ENCODE measurements around the gene LRRN4.

LRRN4 gene

DNA sequence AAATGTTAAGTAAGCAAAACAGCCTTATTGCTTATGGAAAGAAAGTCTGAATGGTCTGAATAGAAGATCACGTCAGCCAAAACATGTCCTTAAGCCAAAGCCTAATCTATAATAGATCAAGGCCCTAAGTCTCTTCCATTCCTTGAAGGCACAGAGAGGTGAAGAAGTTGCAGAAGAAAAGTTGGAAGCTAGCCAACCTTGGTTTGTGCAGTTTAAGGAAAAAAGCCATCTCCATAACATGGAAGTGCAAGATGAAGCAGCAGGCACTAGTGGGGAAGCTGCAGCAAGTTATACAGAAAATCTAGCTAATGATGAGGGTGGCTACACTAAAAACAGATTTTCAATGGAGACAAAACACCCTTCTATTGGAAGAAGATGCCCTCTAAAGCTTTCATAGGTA, 29.1 kb downstream of the LRRN4 start:
- no peak for DNase-seq
- H3K27ac Mint-ChIP-seq, result peak overlapping the region in 1 of 2 donors; percentile 19
- peaks cover 4 to 7% of the 10 kb centered on the region in 2 donors for H3K9me3 Mint-ChIP-seq
- H3K27me3 Mint-ChIP-seq, result no peaks in the 10 kb centered on the region
- H3K4me3 Mint-ChIP-seq, result no peak overlapping the region
- H3K4me1 Mint-ChIP-seq, result peaks cover 25% of the 10 kb centered on the region
- no peak for ATAC-seq

DNA sequence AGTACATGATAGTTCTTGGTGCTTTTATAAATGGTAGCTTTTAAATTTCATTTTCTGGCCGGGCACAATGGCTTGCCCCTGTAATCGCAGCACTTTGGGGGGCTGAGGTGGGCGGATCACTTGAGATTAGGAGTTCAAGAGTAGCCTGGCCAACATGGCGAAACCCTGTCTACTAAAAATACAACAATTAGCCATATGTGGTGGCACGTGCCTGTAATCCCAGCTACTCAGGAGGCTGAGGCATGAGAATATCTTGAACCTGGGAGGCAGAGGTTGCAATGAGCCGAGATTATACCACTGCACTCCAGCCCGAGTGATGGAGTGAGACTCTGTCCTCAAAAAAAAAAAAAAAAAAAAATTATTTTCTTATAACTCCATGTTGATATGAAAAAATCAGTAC, 36.0 kb downstream of the LRRN4 start:
- no peak overlapping the region for H3K4me3 Mint-ChIP-seq
- no peak for DNase-seq
- no peak overlapping the region for H3K27ac Mint-ChIP-seq
- peaks cover 22% of the 10 kb centered on the region for H3K4me1 Mint-ChIP-seq
- no peaks in the 10 kb centered on the region for H3K9me3 Mint-ChIP-seq
- H3K27me3 Mint-ChIP-seq, result no peaks in the 10 kb centered on the region
- ATAC-seq, result no peak

DNA sequence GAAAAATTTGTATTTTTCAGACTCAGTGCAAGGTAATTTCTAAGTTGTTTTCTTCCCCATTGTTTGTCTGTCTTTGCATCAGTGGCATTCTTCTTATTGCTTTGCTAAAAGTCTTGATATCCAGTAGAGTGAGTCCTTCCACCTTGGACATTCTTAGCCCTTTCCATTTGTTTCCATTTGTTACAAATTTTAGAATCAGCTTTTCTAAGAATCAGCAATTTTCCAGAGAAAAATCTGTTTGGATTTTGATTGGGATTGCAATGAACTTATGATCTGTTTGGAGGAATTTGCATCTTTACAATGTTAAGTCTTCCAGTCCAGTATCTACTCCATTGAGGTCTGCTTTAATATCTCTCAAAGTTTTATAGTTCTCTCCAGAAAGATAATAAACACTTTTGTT, 36.4 kb downstream of the LRRN4 start:
- Mint-ChIP-seq H3K4me1 (peaks cover 23% of the 10 kb centered on the region), H3K9me3 (no peaks in the 10 kb centered on the region), H3K27ac (no peak overlapping the region), H3K4me3 (no peak overlapping the region), H3K27me3 (no peaks in the 10 kb centered on the region)
- DNase-seq (no peak), ATAC-seq (no peak)

DNA sequence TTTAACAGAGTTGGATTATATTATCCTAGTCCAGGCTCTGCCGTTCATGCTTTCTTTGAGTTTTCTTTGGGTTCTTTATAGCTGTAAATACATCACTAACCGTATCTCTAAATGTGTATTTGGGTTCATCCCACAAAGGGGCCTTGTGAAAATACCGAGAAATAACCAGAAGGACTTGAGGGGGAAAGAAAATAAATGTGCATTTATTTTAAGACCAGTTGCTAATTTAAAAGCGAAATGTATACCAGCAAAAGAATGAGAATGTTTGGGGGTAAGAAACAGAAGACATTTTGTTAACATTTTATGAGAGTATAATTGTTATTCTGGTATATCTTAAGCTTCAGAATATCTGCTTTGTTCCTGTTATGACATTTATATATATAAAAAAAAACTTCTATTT, 38.9 kb downstream of the LRRN4 start:
- Mint-ChIP-seq H3K27me3 (no peaks in the 10 kb centered on the region), H3K4me3 (no peak overlapping the region), H3K27ac (no peak overlapping the region), H3K4me1 (peaks cover 21% of the 10 kb centered on the region), H3K9me3 (no peaks in the 10 kb centered on the region)
- DNase-seq (no peak), ATAC-seq (no peak)

DNA sequence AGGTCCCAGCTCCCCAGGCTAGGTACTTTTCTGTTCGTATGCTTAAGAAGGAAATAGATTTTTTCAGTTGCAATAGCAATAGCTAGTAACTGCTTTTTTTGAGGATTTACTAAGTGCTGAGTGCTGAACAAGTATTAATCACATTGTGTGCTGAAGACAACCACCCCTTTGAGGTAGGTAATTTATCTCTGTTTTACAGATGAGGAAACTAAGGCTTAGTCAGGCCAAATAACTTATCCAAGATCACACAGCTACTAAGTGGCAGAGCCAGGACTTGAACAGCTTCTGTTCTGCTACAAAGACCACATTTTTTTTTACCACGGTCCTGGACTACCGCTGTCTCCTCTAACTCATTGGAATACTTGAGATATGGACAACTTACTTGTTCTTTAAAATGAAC, 39.8 kb downstream of the LRRN4 start:
- peaks cover 21% of the 10 kb centered on the region for H3K4me1 Mint-ChIP-seq
- no peak overlapping the region for H3K27ac Mint-ChIP-seq
- no peak overlapping the region for H3K4me3 Mint-ChIP-seq
- no peaks in the 10 kb centered on the region for H3K9me3 Mint-ChIP-seq
- DNase-seq (no peak), ATAC-seq (no peak)
- H3K27me3 Mint-ChIP-seq, result no peaks in the 10 kb centered on the region

DNA sequence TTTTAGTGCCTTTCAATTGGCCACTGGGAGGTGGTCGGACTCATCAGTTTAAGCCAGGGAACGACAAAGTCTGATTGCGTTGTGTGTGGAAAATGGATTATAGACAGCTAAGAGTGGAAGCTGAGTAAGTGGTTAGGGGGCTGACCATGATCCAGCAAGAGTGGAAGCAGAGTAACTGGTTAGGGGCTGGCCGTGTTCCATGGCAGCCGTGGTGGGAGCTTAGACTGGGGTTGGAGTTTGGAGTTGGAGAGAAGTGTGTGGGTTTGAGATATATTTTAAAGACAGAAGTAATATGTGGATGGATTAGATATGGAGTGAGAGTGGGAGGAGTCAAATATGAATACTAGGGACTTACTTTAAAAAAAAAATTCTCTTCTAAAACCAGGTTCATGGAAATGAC, 41.7 kb downstream of the LRRN4 start:
- DNase-seq (no peak), ATAC-seq (no peak)
- Mint-ChIP-seq H3K27me3 (no peaks in the 10 kb centered on the region), H3K9me3 (no peaks in the 10 kb centered on the region), H3K4me1 (peaks cover 31% of the 10 kb centered on the region), H3K4me3 (no peak overlapping the region), H3K27ac (peak overlapping the region in 1 of 2 donors; percentile 70)

DNA sequence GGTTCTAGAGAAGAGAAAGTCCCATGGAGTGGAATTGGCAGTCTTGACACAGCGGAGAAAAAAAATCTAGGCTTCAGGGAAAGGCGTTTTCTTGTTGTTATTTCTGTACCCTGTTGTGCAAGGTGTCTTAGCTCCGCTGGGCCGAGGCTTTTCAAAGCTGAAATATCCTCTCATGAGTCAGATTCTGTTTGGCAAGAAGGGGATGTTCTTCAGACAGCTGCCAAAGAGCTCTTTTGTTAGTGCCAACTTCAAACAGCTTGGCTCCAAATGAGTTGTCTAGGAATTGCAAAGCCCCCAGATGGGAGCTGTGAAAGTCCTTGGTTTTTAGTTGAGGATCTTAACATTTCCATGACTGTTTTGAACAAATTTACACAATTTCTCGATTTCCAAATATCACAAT, 45.6 kb downstream of the LRRN4 start:
- H3K9me3 Mint-ChIP-seq, result no peaks in the 10 kb centered on the region
- peak overlapping the region in 1 of 2 donors; percentile 13 for H3K27ac Mint-ChIP-seq
- H3K4me3 Mint-ChIP-seq, result peak overlapping the region; percentile 68 to 95
- H3K27me3 Mint-ChIP-seq, result no peaks in the 10 kb centered on the region
- no peak for DNase-seq
- no peak for ATAC-seq
- peaks cover 40% of the 10 kb centered on the region for H3K4me1 Mint-ChIP-seq

DNA sequence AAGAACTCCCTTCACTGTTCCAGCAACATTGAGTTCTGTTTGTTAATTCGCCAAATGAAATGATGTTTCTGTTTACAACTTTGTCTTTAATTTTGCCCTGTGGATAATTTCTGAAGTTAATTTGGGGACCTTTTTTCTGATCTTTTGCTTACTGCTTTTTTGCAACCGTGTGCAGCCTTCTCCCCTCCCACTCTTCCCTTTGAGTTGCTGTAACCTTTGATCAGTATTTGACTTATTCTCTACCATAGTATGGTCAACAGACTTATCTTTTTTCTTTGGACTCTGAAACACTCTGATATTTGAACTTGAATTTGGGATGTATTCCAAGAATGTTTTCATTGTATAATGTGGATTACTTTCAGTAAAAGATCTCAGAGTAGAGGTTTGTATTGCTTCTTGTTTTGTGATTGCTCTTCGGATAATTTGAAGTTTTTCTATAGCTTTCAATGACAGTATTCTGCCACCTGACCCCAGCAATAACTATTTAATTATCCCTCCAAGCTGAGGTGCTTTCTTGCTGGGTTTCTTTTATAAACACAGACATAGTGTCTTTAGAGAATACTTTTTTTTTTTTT, 46.2 kb downstream of the LRRN4 start:
- DNase-seq (no peak), ATAC-seq (no peak)
- peak overlapping the region; percentile 68 to 95 for H3K4me3 Mint-ChIP-seq
- H3K27ac Mint-ChIP-seq, result peak overlapping the region in 1 of 2 donors; percentile 29
- peaks cover 38% of the 10 kb centered on the region for H3K4me1 Mint-ChIP-seq
- H3K9me3 Mint-ChIP-seq, result no peaks in the 10 kb centered on the region
- H3K27me3 Mint-ChIP-seq, result no peaks in the 10 kb centered on the region

DNA sequence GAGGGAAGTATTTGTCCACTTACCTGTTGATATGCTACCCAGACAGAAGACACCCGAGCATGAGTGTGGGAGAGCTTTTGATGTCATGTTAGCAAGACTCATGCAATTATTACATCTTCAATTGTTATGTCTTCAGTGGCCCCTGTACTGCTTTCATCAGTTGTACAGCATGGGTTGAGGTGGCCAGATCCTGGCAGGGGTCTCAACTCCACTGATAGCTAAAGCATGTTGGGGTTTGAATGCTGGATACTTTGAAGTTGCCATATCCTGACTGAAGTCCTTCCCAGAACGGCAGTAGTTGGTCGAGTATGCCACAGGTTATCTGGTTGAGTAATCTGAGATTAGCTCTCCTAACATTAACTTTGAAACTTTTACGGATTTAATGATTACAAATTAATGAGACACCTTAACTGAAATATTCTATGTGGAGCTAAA, 46.7 kb downstream of the LRRN4 start:
- Mint-ChIP-seq H3K27me3 (no peaks in the 10 kb centered on the region), H3K4me3 (peak overlapping the region; percentile 68 to 95), H3K4me1 (peaks cover 33% of the 10 kb centered on the region), H3K27ac (peak overlapping the region; percentile 34 to 96), H3K9me3 (no peaks in the 10 kb centered on the region)
- ATAC-seq (no peak), DNase-seq (no peak)

DNA sequence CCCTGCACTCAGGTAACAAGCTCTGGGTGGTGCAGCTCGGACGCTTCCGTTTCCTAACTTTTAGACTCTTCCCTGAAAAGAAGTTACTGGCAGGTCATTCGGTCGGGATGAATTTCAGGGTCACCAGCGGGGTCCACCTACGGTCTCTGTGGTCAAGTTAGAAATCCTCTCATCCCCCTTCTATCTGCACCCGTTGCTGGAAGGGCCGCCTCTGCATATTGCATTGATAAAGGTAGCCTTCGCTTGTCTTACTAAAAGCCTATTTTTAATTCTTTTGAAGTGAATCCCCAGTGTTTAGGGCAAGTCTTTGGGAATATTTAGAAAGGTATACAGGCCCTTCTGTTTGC, 47.3 kb downstream of the LRRN4 start:
- no peak for DNase-seq

DNA sequence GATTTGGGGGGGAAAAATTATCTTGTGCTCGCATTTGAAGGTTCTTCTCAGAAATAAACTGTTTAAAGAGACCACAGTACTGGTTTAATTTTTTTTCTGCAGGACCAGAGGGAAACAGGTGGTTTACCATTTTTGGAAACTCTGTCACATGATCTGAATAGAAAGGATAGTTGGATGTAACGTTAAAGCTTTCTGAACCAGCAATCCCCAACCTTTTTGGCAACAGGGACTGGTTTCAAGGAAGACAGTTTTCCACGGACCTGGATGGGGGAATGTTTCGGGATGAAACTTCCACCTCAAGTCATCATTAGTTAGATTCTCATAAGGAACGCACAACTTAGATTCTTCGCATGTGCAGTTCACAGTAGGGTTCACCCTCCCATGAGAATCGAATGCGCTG, 53.0 kb downstream of the LRRN4 start:
- no peak overlapping the region for H3K4me3 Mint-ChIP-seq
- no peaks in the 10 kb centered on the region for H3K27me3 Mint-ChIP-seq
- no peaks in the 10 kb centered on the region for H3K9me3 Mint-ChIP-seq
- peaks cover 38% of the 10 kb centered on the region for H3K4me1 Mint-ChIP-seq
- H3K27ac Mint-ChIP-seq, result peak overlapping the region in 1 of 2 donors; percentile 27
- ATAC-seq (no peak), DNase-seq (no peak)

More for the DNA sequence above, 47.3 kb downstream of the LRRN4 start:
- Mint-ChIP-seq H3K4me1 (peaks cover 31% of the 10 kb centered on the region), H3K27me3 (no peaks in the 10 kb centered on the region), H3K9me3 (no peaks in the 10 kb centered on the region), H3K27ac (peak overlapping the region; percentile 95 to 96), H3K4me3 (peak overlapping the region; percentile 90 to 95)
- ATAC-seq, result no peak

DNA sequence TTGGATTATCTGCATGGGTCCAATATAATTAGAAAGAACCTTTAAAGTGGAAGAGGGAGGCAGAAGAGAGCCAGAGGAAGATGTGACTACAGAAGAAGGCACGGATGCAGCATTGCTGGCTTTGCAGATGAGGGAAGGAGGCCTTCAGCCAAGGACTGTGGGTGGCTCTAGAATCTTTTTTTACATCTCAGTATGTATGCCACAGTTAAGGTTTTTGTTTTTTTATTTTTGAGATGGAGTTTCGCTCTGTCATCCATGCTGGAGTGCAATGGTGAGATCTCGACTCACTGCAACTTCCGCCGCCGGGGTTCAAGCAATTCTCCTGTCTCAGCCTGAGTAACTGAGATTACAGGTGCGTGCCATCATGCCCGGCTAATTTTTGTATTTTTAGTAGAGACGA, 54.1 kb downstream of the LRRN4 start:
- H3K4me3 Mint-ChIP-seq, result no peak overlapping the region
- DNase-seq (no peak), ATAC-seq (no peak)
- peaks cover 41% of the 10 kb centered on the region for H3K4me1 Mint-ChIP-seq
- no peak overlapping the region for H3K27ac Mint-ChIP-seq
- H3K27me3 Mint-ChIP-seq, result no peaks in the 10 kb centered on the region
- H3K9me3 Mint-ChIP-seq, result no peaks in the 10 kb centered on the region

DNA sequence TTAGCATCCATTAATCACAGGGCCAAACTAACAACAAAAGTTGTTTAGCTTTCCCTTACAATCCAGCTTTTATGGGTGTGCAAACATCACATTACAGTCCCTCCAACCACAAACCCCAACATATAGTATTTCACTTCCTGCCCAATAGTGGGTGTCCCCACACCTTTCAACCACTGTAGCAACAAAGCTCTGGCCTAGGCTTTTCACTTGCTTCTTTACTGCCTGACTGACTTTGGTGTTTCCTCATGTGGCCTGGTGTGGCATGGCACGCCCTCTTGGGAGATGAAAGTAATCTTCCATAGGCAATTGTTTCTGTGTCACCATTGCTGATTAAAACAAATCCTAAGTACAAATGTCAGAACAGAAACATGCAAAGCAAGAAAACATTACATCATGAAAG, 57.1 kb downstream of the LRRN4 start:
- no peak overlapping the region for H3K4me3 Mint-ChIP-seq

DNA sequence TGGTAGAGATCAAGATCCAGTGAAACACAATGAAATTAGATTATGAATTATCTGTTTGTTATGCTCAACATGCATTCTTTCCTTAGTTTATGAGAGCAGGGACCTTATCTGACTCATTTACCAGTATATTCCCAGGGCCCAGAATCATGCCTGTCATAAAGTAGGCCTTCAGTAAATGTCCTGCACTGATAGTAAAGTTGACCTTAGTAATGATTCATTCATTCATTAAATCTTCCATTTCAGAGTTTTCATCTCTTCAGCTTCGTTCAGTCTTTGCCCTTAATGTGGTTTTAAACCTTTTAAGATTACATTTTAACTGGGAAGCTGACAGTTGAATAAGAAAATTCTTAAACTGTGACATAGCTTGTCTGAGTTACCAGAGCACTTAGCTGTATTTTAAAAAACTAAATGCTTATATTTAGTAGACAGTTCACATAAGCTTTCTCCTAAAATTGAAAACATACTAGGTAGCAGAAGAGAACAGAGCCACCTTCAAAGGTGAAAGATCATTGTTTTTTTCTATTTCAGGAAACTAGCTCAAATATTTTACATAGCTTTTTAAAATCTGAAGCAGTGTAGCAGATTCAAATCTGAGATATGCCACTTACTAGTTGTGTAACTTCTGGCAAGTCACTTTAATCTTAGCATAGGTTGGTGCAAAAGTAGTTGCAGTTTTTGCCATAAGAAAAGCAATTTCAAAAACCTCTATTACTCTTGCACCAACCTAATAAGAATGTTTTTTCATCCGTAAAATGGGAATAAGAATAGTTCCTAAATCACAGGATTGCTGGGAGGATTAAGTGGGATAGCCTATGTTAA, 62.0 kb downstream of the LRRN4 start:
- Mint-ChIP-seq H3K27me3 (no peaks in the 10 kb centered on the region), H3K9me3 (no peaks in the 10 kb centered on the region), H3K4me1 (peaks cover 15% of the 10 kb centered on the region), H3K27ac (no peak overlapping the region), H3K4me3 (no peak overlapping the region)
- DNase-seq, result no peak
- ATAC-seq, result no peak

More for the DNA sequence above, 57.1 kb downstream of the LRRN4 start:
- Mint-ChIP-seq H3K27me3 (no peaks in the 10 kb centered on the region), H3K9me3 (no peaks in the 10 kb centered on the region), H3K27ac (peak overlapping the region; percentile 75 to 94), H3K4me1 (peaks cover 30% of the 10 kb centered on the region)
- ATAC-seq (peak; percentile 99), DNase-seq (peak; percentile 41 to 73)

DNA sequence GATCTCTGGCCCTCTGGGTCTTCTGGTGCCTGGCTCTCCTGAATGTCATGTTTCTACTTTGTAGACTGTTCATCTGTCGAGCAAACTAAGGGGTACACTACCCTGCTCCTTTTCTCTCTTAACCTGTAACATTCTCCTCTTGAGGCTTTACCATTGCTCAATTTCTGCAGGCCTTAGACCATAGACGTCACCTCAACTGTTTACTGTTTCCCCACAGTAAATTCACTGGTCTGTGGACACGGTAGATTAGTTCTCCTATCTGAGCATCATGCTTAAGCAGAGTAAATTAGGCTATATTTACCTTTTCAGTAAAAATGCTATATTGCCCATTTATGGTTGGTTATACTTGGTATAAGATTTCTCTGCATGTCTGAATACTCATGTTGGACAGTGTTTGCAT, 62.9 kb downstream of the LRRN4 start:
- Mint-ChIP-seq H3K4me3 (no peak overlapping the region), H3K9me3 (no peaks in the 10 kb centered on the region), H3K4me1 (peaks cover 6% of the 10 kb centered on the region), H3K27ac (no peak overlapping the region), H3K27me3 (no peaks in the 10 kb centered on the region)
- ATAC-seq, result no peak
- no peak for DNase-seq
